ENCODE results near the gene FGD2.

DNA sequence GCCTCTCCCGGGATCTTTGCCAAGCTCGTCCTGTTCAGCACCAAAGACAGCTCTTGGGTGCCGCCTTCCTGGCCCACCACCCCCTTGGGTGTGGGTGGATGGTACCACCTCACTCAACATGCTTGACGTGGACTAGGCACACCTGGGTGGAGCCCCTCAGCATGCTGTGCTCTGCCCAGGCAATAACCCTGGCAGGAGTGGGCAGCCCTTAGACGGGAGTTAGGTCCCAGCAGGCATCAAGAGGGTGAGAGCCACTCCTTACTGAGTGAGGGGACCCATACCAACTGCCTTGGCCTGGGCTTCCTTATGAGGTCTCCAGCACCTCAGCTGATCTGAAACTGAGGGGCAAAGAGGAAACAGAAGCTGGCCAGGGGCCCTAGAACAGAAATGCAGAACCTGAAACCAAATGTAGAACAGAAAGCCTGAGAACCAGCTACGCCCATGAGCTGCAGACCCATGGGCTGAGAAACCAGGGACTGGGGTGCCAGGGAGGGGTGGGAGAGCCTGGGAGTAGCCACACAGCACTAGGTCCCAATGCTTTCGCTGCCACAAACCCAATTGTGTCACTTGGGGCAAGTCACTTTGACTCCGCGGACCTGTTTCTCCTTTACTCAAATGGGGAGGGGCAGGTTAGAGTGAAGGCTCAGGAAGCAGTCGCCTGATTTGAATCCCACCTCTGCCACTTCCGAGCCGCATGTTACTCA is 2.0 kb downstream of the FGD2 start:
- TF ChIP-seq, protein P1, sequence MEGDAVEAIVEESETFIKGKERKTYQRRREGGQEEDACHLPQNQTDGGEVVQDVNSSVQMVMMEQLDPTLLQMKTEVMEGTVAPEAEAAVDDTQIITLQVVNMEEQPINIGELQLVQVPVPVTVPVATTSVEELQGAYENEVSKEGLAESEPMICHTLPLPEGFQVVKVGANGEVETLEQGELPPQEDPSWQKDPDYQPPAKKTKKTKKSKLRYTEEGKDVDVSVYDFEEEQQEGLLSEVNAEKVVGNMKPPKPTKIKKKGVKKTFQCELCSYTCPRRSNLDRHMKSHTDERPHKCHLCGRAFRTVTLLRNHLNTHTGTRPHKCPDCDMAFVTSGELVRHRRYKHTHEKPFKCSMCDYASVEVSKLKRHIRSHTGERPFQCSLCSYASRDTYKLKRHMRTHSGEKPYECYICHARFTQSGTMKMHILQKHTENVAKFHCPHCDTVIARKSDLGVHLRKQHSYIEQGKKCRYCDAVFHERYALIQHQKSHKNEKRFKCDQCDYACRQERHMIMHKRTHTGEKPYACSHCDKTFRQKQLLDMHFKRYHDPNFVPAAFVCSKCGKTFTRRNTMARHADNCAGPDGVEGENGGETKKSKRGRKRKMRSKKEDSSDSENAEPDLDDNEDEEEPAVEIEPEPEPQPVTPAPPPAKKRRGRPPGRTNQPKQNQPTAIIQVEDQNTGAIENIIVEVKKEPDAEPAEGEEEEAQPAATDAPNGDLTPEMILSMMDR (conservative IDR thresholded peaks at IDR 0.05; ENCODE audit: low read length): no peak
- TF ChIP-seq EZH2phosphoT487 (IDR thresholded peaks at IDR 0.05; ENCODE audit: borderline replicate concordance): no peak

Measured in Loucy (cell line).